Smooth muscle cell (in vitro differentiated cells): ENCODE results near the gene SULF2. TPM values are rescaled to one million over a fixed set of nuclear protein-coding genes. Genes with fewer than 3 reads are reported as not detected.

Source experiments
- DNase-seq: peaks from one replicate; lab custom pipeline; 2025; ENCODE audit not compliant: unreplicated experiment; lab: John Stamatoyannopoulos, UW
- H2AFZ ChIP-seq: fragments of 200-600 bp; sonication (generic); 2 replicates; pipeline ENCODE4 v1.6.0; 2016; ENCODE audit warnings: antibody characterized with exemption, low read depth, mild to moderate bottlenecking
- H3F3A ChIP-seq: fragments of 200-600 bp; sonication (generic); 2 replicates; pipeline ENCODE4 v1.6.0; 2017; ENCODE audit warnings: antibody characterized with exemption, low read depth
- H3K27ac ChIP-seq: fragments of 200-600 bp; sonication (generic); 2 replicates; pipeline ENCODE4 v1.5.1; 2016; ENCODE audit warnings: low read depth, mild to moderate bottlenecking
- H3K27me3 ChIP-seq: fragments of 200-600 bp; sonication (generic); 2 replicates; pipeline ENCODE4 v1.6.1; 2016; ENCODE audit warnings: low read depth, mild to moderate bottlenecking
- H3K36me3 ChIP-seq: fragments of 200-600 bp; sonication (generic); 2 replicates; pipeline ENCODE4 v1.5.1; 2016; ENCODE audit warnings: low read depth
- H3K4me1 ChIP-seq: fragments of 200-600 bp; sonication (generic); 2 replicates; pipeline ENCODE4 v1.5.1; 2016; ENCODE audit warnings: low read depth
- H3K4me2 ChIP-seq: fragments of 200-600 bp; sonication (generic); 2 replicates; pipeline ENCODE4 v1.6.0; 2016; ENCODE audit warnings: mild to moderate bottlenecking
- H3K4me3 ChIP-seq: fragments of 200-600 bp; sonication (generic); 2 replicates; pipeline ENCODE4 v1.5.1; 2016; ENCODE audit warnings: mild to moderate bottlenecking
- H3K79me2 ChIP-seq: fragments of 200-600 bp; sonication (generic); 2 replicates; pipeline ENCODE4 v1.6.0; 2016; ENCODE audit warnings: low read depth, mild to moderate bottlenecking
- H3K9ac ChIP-seq: fragments of 200-600 bp; sonication (generic); 2 replicates; pipeline ENCODE4 v1.6.0; 2016; ENCODE audit warnings: low read depth
- H3K9me3 ChIP-seq: fragments of 200-600 bp; sonication (generic); replicated peaks from 2 replicates; pipeline ENCODE4 v1.5.1; 2016; ENCODE audit warnings: low read depth
- H4K20me1 ChIP-seq: fragments of 200-600 bp; sonication (generic); 2 replicates; pipeline ENCODE4 v1.6.0; 2016; ENCODE audit warnings: low read depth
- CTCF ChIP-seq: fragments of 200-600 bp; sonication (generic); IDR thresholded peaks from 2 replicates; pipeline ENCODE4 v1.5.1; 2017; ENCODE audit warnings: borderline replicate concordance, mild to moderate bottlenecking, antibody characterized with exemption; ENCODE audit not compliant: insufficient read depth, poor library complexity, severe bottlenecking
- WGBS: methylation state at CpG from one replicate; pipeline ENCODE4 v1.1.7; 2016; ENCODE audit warnings: low lambda C conversion rate; 5-methylcytosine and 5-hydroxymethylcytosine counted together
- polyA plus RNA-seq: library from polyadenylated mRNA; unstranded; fragments of >200 nt; fragmentation: Nextera tagmentation; extraction: Ambion mirVana; gene quantifications from 2 replicates; pipeline ENCODE4 v1.2.1, GENCODE V29; 2016
- total RNA-seq: library from RNA; depleted of rRNA; stranded (reverse); fragments of >200 nt; gene quantifications from 2 replicates; pipeline ENCODE4 v1.2.3, GENCODE V29; 2014

SULF2 gene
- total and polyA plus RNA-seq, 2 experiments from 2014 or later: 109 to 144 TPM

GRCh38 chr20:47717421-47717820 lies 67.9 kb downstream of the SULF2 start:
- Histone ChIP-seq H3K4me2 (no peak overlapping the region), H2AFZ (no peak overlapping the region), H3F3A (no peaks in the 10 kb centered on the region), H3K4me3 (no peak overlapping the region), H3K27ac (no peak overlapping the region), H4K20me1 (peaks cover 12% of the 10 kb centered on the region), H3K27me3 (no peaks in the 10 kb centered on the region), H3K4me1 (no peaks in the 10 kb centered on the region), H3K36me3 (no peaks in the 10 kb centered on the region), H3K9ac (no peak overlapping the region), H3K79me2 (no peaks in the 10 kb centered on the region), H3K9me3 (no peaks in the 10 kb centered on the region)
- no peak for DNase-seq
- WGBS: 88% methylated on average over 10 of the region's 10 CpGs
- TF ChIP-seq CTCF: no peak

GRCh38 chr20:47713878-47714450 lies 71.3 kb downstream of the SULF2 start:
- no peak overlapping the region for H3K27ac ChIP-seq
- H3K79me2 ChIP-seq: no peaks in the 10 kb centered on the region
- no peaks in the 10 kb centered on the region for H3K9me3 ChIP-seq
- H3K4me3 ChIP-seq: no peak overlapping the region
- DNase-seq: no peak
- WGBS: 95% methylated on average over 26 of the region's 26 CpGs
- no peaks in the 10 kb centered on the region for H3K36me3 ChIP-seq
- no peak overlapping the region for H2AFZ ChIP-seq
- no peak overlapping the region for H3K4me2 ChIP-seq
- no peaks in the 10 kb centered on the region for H3K27me3 ChIP-seq
- no peak overlapping the region for H3K9ac ChIP-seq
- H4K20me1 ChIP-seq: peaks cover 17% of the 10 kb centered on the region
- no peak for TF ChIP-seq CTCF
- H3K4me1 ChIP-seq: no peaks in the 10 kb centered on the region
- no peaks in the 10 kb centered on the region for H3F3A ChIP-seq

GRCh38 chr20:47713163-47713562 lies 72.1 kb downstream of the SULF2 start:
- Histone ChIP-seq H3F3A (no peaks in the 10 kb centered on the region), H3K4me3 (no peak overlapping the region), H3K9me3 (no peaks in the 10 kb centered on the region), H3K4me2 (no peak overlapping the region), H2AFZ (no peak overlapping the region), H4K20me1 (peaks cover 19% of the 10 kb centered on the region), H3K4me1 (no peaks in the 10 kb centered on the region), H3K27ac (no peak overlapping the region), H3K9ac (no peak overlapping the region), H3K27me3 (no peaks in the 10 kb centered on the region), H3K79me2 (no peaks in the 10 kb centered on the region), H3K36me3 (no peaks in the 10 kb centered on the region)
- TF ChIP-seq CTCF: no peak
- WGBS: 93% methylated on average over 6 of the region's 6 CpGs
- DNase-seq: no peak
